Urinary bladder (tissue), 4 donors: ENCODE measurements around the gene ENOPH1. TPM values are rescaled to one million over a fixed set of nuclear protein-coding genes. Genes with fewer than 3 reads are reported as not detected.
"Not testable (repeated sequence)": the region's sequence is repeated elsewhere in the genome, so short reads cannot be mapped to it uniquely, and the experiment has no call there.

Experiments used
- DNase-seq: peaks from one replicate; pipeline ENCODE4 v3.0.0-alpha.2; 2015; ENCODE audit errors: extremely low spot score
- H3K27ac ChIP-seq: one replicate; pipeline ENCODE4 v1.5.1; 2013; ENCODE audit warnings: low read depth, mild to moderate bottlenecking, moderate library complexity
- H3K36me3 ChIP-seq: one replicate; pipeline ENCODE4 v1.6.1; 2013; ENCODE audit warnings: mild to moderate bottlenecking, moderate library complexity; ENCODE audit not compliant: insufficient read depth
- H3K4me1 ChIP-seq: one replicate; pipeline ENCODE4 v1.6.1; 2013; ENCODE audit warnings: mild to moderate bottlenecking, moderate library complexity; ENCODE audit not compliant: insufficient read depth
- H3K4me3 ChIP-seq: one replicate; pipeline ENCODE4 v1.5.1; 2013; ENCODE audit warnings: low read depth, low read length
- whole genome bisulfite sequencing: extraction: QIAGEN DNeasy Blood & Tissue Kit; methylation state at CpG from one replicate; pipeline ENCODE4 v1.1.7; 2013; 5-methylcytosine and 5-hydroxymethylcytosine counted together
- polyA plus RNA-seq: library from polyadenylated mRNA; stranded (reverse); fragments of 200-250 nt; gene quantifications from one replicate; pipeline ENCODE4 v1.2.3, GENCODE V29; 2013
- total RNA-seq: library from RNA; depleted of rRNA; stranded (reverse); fragments of >200 nt; gene quantifications from one replicate; pipeline ENCODE4 v1.2.3, GENCODE V29; 2014
- donor health status: healthy with polysubstance abuse.
- donor health status: healthy.

ENOPH1 gene
- total and polyA plus RNA-seq, 2 donors = 33.1 to 35.7 TPM

DNA sequence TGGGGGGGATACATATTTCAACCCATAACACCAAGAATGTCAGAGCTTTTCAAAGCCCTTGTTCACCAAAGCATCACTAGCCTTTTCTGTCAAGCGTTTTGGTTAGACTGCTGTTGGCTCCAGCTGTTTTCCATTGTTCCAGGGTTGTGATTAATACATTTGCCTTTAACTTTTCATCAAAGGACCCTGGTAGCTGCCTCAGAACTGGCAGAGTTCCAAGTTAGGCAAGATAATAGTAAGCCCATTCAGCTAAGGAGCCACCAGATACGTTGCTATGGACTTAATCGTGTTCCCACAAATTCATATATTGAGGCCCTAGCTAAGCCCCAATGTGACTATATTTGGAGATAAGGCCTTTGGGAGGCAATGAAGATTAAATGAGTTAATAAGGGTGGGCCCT, 37.1 kb downstream of the ENOPH1 start:
- Histone ChIP-seq H3K4me1 (no peaks in the 10 kb centered on the region), H3K36me3 (no peaks in the 10 kb centered on the region), H3K4me3 (no peak overlapping the region), H3K27ac (no peak overlapping the region)
- WGBS = 43% methylated on average over 3 of the region's 3 CpGs
- DNase-seq = no peak

DNA sequence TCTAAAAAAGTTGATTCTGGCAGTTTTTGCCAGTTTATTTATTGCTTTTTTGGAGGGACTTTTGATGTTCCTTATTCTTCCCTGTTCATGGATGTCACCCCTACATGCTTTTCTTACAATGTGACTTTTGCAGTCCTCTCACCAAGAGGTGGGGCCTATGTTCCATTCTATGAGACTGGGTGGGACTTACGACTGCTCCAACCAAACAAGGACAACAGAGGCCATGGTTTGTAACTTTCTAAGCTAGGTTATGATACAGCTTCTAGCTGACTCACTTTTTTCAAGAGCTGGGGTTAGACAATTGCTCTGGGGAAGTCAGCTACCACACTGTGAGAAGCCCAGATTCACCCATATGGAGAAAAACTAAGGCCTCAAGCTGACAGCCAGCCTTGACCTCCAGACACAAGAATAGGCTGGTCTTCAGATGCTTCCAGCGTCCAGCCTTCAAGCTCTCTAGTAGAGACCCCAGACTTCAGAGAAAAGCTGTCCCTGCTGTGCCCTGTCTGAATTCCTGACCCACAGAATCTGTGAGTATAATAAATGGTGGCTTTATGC, 39.5 kb downstream of the ENOPH1 start:
- no peak overlapping the region for H3K27ac ChIP-seq

DNA sequence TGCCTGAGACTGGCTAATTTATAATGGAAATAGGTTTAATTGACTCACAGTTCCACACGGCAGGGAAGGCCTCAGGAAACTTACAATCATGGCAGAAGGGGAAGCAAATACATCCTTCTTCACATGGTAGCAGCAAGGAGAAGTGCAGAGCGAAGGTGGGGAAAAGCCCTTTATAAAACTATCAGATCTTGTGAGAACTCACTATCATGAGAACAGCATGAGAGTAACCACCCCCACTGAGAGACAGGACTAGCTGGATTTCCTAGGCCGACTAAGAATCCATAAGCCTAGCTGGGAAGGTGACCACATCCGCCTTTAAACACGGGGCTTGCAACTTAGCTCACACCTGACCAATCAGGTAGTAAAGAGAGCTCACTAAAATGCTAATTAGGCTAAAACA, 42.7 kb downstream of the ENOPH1 start:
- 55% methylated on average over 5 of the region's 5 CpGs for WGBS
- DNase-seq, H3K27ac ChIP-seq: not testable (repeated sequence)

More for the DNA sequence above, 39.5 kb downstream of the ENOPH1 start:
- DNase-seq = no peak
- WGBS = 71% methylated on average over 2 of the region's 2 CpGs
- Histone ChIP-seq H3K36me3 (no peaks in the 10 kb centered on the region), H3K4me1 (no peaks in the 10 kb centered on the region), H3K4me3 (no peak overlapping the region)

DNA sequence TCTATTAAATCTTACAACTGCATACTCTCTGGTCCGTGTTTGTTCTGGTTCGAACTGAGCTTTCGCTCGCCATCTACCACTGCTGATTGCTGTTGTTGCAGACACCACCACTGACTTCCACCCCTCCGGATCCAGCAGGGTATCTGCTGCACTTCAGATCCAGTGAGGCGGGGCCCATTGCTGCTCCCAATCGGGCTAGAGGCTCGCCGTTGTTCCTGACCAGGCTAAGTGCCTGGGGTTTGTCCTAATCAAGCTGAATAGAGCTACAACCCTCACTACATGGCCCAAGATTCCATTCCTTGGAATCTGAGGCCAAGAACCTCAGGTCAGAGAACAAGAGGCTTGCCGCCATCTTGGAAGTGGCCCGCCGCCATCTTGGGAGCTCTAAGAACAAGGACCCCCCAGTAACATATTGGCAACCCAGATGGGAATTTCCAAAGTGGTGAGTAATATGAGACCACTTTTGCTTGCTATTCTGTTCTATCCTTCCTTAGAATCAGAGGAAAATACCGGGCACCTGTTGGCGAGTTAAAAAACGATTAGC, 43.3 kb downstream of the ENOPH1 start:
- no peak overlapping the region for H3K27ac ChIP-seq
- no peaks in the 10 kb centered on the region for H3K4me1 ChIP-seq
- no peak for DNase-seq
- no peaks in the 10 kb centered on the region for H3K36me3 ChIP-seq
- H3K4me3 ChIP-seq = no peak overlapping the region
- WGBS = 96% methylated on average over 15 of the region's 15 CpGs

More for the DNA sequence above, 42.7 kb downstream of the ENOPH1 start:
- H3K4me3 ChIP-seq, H3K4me1 ChIP-seq, H3K36me3 ChIP-seq: not testable (repeated sequence)

DNA sequence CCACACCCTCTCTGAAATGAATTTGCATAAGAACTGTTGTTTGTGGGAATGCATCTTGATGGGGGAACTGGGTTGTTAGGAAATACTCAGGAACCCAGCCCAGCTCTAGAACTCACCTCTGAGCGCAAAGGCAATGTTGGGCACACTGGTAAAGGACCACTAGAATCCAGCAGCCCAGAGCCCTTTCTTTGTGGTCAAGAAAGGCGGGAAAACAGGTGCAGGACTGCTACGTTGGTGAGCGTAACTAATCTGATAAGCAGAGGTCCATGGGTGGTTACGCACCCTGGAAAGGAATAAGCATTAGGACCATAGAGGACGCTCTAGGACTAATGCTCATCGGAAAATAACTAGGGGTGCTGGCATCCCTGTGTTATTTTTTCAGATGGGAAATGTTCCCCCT, 45.5 kb downstream of the ENOPH1 start:
- 93% methylated on average over 7 of the region's 7 CpGs for WGBS
- not testable (repeated sequence) for H3K36me3 ChIP-seq, H3K4me1 ChIP-seq, DNase-seq, H3K4me3 ChIP-seq, H3K27ac ChIP-seq

DNA sequence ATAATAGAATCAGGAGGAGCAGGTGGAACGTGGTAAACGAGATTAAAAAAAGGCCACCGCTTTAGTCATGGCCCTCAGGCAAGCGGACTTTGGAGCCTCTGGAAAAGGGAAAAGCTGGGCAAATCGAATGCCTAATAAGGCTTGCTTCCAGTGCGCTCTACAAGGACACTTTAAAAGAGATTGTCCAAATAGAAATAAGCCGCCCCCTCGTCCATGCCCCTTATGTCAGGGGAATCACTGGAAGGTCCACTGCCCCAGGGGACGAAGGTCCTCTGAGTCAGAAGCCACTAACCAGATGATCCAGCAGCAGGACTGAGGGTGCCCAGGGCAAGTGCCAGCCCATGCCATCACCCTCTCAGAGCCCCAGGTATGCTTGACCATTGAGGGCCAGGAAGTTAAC, 47.1 kb downstream of the ENOPH1 start:
- H3K4me1 ChIP-seq, H3K36me3 ChIP-seq, H3K27ac ChIP-seq, DNase-seq, H3K4me3 ChIP-seq: not testable (repeated sequence)
- 91% methylated on average over 9 of the region's 9 CpGs for WGBS

DNA sequence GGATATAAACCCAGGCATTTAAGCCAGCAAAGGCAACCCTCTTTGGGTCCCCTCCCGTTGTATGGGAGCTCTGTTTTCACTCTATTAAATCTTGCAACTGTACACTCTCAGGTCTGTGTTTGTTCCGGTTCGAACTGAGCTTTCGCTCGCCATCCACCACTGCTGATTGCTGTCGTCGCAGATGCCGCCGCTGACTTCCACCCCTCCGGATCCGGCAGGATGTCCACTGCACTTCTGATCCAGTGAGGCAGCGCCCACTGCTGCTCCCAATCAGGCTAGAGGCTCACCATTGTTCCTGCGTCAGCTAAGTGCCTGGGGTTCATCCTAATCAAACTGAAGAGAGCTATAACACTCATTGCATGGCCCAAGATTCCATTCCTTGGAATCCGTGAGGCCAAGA, 49.2 kb downstream of the ENOPH1 start:
- 95% methylated on average over 14 of the region's 14 CpGs for WGBS
- no peak for DNase-seq
- H3K27ac ChIP-seq = no peak overlapping the region

DNA sequence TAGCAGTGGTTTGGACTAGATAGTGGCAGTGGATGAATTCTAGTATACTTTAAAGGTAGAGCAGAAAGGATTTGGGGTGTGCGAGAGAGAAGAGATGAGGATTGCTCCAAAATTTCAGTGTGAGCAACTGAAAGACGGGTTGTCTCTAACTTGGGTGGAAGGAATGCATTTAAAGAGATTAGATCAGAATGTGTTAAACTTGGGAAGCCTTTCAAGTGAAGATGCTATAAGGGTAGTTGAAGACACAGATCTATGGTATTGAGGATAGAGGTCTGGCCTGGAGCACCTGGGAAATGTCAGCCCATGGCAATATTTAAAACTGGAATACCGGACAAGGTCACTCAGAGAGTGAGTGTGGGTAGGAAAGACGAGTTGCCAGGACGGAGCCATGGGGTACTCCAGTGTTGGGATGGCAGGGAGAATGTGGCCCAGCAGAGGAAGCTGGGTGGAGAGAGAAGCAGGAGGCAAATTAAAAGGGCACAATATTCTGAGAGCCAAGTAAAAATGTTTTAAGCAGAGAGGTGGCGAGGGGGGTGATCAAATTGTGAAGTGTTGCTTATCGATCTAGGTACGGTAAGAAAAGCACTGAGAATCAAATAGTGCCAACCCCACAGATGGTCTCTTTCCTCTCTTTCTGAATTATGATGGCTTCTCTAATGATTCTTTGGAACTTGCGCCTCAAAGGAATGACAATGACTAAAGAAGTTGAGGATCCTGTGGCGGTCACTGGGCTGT, 50.5 kb downstream of the ENOPH1 start:
- Histone ChIP-seq H3K36me3 (no peaks in the 10 kb centered on the region), H3K27ac (no peak overlapping the region), H3K4me3 (no peak overlapping the region), H3K4me1 (no peaks in the 10 kb centered on the region)
- no peak for DNase-seq
- 91% methylated on average over 10 of the region's 10 CpGs for WGBS

More for the DNA sequence above, 49.2 kb downstream of the ENOPH1 start:
- Histone ChIP-seq H3K4me1 (no peaks in the 10 kb centered on the region), H3K36me3 (no peaks in the 10 kb centered on the region), H3K4me3 (no peak overlapping the region)

DNA sequence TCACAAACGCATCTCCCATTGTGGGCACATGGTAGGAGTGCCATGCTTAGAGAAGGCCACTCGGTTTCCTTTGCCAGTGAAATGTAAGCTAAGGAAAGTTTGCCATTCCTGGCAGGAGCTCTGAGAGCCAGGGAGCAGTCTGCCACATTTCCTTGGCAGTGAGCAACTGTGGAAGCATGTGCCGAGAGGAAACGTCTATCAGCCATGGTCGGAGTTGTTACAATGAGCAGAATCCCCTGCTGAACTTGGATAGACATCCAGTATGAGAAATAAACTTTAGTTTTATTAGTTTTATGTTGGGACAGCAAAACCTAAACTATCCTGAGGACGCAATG, 51.1 kb downstream of the ENOPH1 start:
- H3K27ac ChIP-seq = no peak overlapping the region
- no peaks in the 10 kb centered on the region for H3K36me3 ChIP-seq
- WGBS = 29% methylated on average over 6 of the region's 6 CpGs
- no peak for DNase-seq
- no peaks in the 10 kb centered on the region for H3K4me1 ChIP-seq
- H3K4me3 ChIP-seq = no peak overlapping the region

DNA sequence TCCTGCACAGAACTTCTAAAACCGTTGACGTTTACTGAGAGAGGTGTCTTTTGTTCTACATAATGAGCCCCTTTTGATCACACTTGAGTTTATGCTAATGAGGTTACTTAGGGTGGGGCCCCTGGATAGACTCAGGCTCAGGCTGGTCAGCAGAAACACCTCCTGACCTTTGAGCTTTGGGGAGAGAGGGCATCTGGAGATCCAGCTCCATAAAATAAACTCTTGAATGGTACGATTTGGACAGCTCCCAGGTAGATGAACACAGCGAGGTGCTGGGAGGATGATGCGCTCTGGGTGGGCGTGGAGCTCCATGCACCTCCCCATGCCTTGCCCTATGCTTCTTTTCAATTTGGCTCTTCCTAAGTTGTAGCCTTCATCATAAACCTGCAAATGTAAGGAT, 52.0 kb downstream of the ENOPH1 start:
- 81% methylated on average over 6 of the region's 6 CpGs for WGBS
- no peak for DNase-seq

DNA sequence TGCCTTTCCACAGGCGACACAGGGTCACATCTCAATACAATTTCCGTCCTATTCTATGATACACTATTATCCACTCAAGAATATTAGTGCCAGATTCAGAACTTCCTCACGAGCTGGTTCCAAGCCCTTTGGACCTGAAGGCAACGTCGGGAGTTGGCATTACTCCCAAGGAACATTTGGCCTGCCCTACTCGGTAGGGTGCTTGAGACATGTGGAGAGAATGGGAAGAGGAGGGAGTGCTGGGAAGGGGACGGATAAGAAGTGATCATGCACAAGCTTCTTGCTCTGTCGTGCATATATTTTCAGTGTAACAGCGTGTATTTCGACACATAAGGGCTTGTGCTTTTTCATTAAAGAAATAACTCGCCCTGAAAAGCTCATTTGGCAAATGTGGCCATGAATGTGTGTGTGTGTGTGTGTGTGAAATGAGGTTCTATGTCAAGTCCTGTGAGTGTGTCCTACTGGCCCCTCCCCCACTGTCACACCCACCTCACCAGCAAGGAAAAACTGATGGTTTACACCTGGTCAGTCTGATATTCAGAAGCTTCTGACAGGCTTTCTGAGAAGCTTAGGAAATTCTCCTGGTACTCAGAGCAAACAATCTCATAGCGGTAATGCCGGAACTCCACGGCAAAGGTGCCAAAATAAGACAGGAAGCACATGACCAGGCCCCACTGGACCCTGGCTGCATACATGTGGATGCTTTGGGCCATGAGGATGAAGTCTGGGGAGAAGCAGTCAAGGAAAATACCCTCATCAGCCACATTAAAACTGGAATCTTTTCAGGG, 54.8 kb downstream of the ENOPH1 start:
- Histone ChIP-seq H3K36me3 (no peaks in the 10 kb centered on the region), H3K4me3 (no peak overlapping the region), H3K27ac (no peak overlapping the region), H3K4me1 (no peaks in the 10 kb centered on the region)
- no peak for DNase-seq
- 75% methylated on average over 14 of the region's 14 CpGs for WGBS

More for the DNA sequence above, 52.0 kb downstream of the ENOPH1 start:
- Histone ChIP-seq H3K27ac (no peak overlapping the region), H3K4me1 (no peaks in the 10 kb centered on the region), H3K4me3 (no peak overlapping the region), H3K36me3 (no peaks in the 10 kb centered on the region)

DNA sequence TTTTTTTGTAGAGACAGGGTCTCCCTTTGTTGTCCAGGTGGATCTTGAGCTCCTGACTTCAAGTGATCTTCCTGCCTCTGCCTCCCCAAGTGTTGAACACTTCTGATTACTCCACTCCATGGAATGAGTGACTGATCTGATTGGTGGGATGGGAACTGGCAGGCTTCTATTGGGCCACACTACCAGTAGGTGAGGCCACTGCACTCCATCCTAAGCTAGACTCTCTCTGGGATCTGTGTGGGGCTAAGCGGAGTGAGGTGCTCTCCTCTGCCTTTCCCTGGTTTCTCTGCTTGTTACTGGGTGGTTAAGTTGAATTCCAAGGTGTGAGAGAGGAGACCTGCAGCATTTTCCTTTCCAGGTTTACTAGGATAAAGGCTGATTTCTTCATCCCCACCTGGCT, 58.7 kb downstream of the ENOPH1 start:
- H3K27ac ChIP-seq = no peak overlapping the region
- WGBS = 98% methylated on average over 1 of the region's 1 CpG
- no peak overlapping the region for H3K4me3 ChIP-seq
- H3K36me3 ChIP-seq = no peaks in the 10 kb centered on the region
- H3K4me1 ChIP-seq = no peaks in the 10 kb centered on the region
- DNase-seq = no peak

DNA sequence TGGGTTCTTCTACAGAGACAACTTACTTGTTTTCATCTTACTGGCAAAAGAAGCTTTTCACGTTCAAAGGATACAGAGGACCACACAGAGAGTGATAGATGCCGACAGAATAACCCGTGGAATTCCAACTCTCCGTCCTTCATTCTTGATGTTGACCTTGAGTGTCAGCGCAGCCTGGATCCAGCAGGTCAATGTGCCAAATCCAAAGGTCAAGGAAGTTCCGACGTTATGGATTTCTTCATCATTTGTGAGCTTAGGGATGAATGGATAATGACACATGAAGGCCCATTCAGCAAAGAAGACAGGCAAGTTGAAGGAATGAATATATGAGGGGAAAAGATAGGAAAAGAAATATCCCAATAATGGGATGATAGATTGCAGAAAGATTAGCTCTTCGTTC, 59.6 kb downstream of the ENOPH1 start:
- DNase-seq = no peak
- no peak overlapping the region for H3K27ac ChIP-seq
- no peaks in the 10 kb centered on the region for H3K4me1 ChIP-seq
- no peak overlapping the region for H3K4me3 ChIP-seq
- no peaks in the 10 kb centered on the region for H3K36me3 ChIP-seq
- 49% methylated on average over 8 of the region's 8 CpGs for WGBS
